ENCODE measurements around the gene ATP4B. TPM values are rescaled to one million over a fixed set of nuclear protein-coding genes. Genes with fewer than 3 reads are reported as not detected.
A peak's percentile ranks its signal among the peaks of the same experiment; 100 is the strongest.

ATP4B gene
- total RNA-seq, 1 donor: not detected

DNA sequence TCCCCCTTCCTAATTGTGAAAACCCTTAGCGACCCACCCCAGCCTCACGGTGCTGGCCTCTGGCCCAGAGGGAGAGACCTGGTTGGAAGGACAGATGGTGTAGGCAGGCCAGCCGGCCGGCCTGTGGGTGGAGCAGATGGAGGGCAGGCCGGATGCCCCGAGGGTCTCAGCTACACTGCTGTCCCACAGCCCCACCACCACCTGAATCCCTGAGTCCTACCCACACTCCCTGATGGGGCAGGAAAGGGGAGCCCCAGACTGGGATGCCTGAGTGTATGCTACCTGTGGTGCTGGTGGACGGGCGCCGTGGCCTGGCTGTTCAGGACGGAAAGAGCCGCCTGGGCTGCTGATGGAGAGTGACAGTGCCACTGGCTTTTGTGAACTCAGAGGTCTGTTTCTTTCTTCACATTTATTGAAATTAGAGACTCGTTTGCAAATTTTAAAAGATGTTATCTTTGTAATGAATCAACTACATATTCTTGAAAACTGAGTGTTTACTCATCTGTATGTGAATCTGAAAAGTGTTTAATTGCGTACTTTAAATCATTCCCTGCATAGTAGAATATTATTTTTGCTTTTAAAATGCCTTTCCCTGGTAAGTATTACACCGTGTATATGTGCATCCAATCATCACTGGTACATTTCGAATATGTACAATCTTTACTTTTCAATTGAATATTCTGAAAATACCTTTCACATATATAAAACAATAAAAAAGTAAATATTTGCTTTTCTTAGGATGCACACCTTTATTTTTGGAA lies 37.8 kb downstream of the ATP4B start:
- Histone ChIP-seq H3K4me1 (ENCODE audit: insufficient read depth, low read length) (peaks cover 10% of the 10 kb centered on the region), H3K36me3 (ENCODE audit: insufficient read depth, low read length) (peaks cover 28% of the 10 kb centered on the region), H3K9me3 (ENCODE audit: low read depth, low read length) (no peaks in the 10 kb centered on the region), H3K27ac (ENCODE audit: low read depth, low read length) (no peak overlapping the region), H4K20me1 (ENCODE audit: insufficient read depth, low read length) (peaks cover 64% of the 10 kb centered on the region), H3K4me3 (ENCODE audit: insufficient read depth, low read length) (no peak overlapping the region), H3K4me2 (ENCODE audit: insufficient read depth, low read length) (no peak overlapping the region), H3K79me2 (ENCODE audit: insufficient read depth, low read length) (peaks cover 51% of the 10 kb centered on the region), H3K27me3 (ENCODE audit: insufficient read depth, low read length) (no peaks in the 10 kb centered on the region), H2AFZ (ENCODE audit: low read length) (no peak overlapping the region)
- DNase-seq (ENCODE audit: insufficient read length, low spot score, missing footprints): no peak
- TF ChIP-seq, protein P1, sequence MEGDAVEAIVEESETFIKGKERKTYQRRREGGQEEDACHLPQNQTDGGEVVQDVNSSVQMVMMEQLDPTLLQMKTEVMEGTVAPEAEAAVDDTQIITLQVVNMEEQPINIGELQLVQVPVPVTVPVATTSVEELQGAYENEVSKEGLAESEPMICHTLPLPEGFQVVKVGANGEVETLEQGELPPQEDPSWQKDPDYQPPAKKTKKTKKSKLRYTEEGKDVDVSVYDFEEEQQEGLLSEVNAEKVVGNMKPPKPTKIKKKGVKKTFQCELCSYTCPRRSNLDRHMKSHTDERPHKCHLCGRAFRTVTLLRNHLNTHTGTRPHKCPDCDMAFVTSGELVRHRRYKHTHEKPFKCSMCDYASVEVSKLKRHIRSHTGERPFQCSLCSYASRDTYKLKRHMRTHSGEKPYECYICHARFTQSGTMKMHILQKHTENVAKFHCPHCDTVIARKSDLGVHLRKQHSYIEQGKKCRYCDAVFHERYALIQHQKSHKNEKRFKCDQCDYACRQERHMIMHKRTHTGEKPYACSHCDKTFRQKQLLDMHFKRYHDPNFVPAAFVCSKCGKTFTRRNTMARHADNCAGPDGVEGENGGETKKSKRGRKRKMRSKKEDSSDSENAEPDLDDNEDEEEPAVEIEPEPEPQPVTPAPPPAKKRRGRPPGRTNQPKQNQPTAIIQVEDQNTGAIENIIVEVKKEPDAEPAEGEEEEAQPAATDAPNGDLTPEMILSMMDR (IDR thresholded peaks at IDR 0.05; ENCODE audit: extremely low read depth, low read depth, low read length): no peak

DNA sequence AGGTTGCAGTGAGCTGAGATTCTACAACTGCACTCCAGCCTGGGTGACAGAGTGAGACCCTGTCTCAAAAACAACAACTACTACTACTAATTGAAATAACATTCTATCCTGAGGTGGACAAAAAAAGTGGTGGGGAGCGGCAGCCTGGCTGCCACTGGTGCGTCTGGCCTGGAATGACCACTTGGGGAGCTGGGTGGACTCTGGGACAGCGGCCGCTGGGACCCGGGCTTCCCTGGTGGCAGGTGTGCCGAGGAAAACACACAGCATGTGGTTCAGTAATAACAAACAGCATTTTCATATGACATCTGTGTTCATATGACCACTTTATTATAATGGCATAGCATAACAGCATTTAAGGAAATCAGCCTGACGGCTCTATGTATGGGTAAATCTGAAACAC lies 39.5 kb downstream of the ATP4B start:
- Histone ChIP-seq H3K4me2 (ENCODE audit: insufficient read depth, low read length) (no peak overlapping the region), H2AFZ (ENCODE audit: low read length) (no peak overlapping the region), H3K27me3 (ENCODE audit: insufficient read depth, low read length) (no peaks in the 10 kb centered on the region), H3K27ac (ENCODE audit: low read depth, low read length) (no peak overlapping the region), H4K20me1 (ENCODE audit: insufficient read depth, low read length) (peaks cover 65% of the 10 kb centered on the region), H3K79me2 (ENCODE audit: insufficient read depth, low read length) (peaks cover 67% of the 10 kb centered on the region), H3K4me3 (ENCODE audit: insufficient read depth, low read length) (no peak overlapping the region), H3K9me3 (ENCODE audit: low read depth, low read length) (no peaks in the 10 kb centered on the region), H3K36me3 (ENCODE audit: insufficient read depth, low read length) (peaks cover 25% of the 10 kb centered on the region), H3K4me1 (ENCODE audit: insufficient read depth, low read length) (peaks cover 10% of the 10 kb centered on the region)
- DNase-seq (ENCODE audit: insufficient read length, low spot score, missing footprints): no peak
- TF ChIP-seq, protein P1 (IDR thresholded peaks at IDR 0.05; ENCODE audit: extremely low read depth, low read depth, low read length): no peak

DNA sequence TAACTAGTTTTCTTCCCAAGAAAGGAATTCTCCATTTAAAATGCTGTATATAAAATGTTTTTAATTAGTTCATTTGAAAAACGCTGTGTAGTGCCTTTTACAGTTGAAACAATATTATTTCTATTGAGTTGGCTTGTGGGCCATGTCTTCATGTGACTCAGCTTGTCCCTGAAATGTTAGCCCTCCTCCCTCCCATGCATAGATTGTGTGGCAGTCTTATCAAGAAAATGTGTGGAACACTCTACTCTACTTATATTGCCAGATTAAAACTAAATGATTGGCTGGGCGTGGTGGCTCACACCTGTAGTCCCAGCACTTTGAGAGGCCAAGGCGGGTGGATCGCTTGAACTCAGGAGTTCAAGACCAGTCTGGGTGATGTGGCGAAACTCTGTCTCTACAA lies 40.0 kb downstream of the ATP4B start:
- DNase-seq (ENCODE audit: insufficient read length, low spot score, missing footprints): peak; percentile 73
- H3K4me3 ChIP-seq (ENCODE audit: insufficient read depth, low read length): no peak overlapping the region
- TF ChIP-seq, protein P1 (IDR thresholded peaks at IDR 0.05; ENCODE audit: extremely low read depth, low read depth, low read length): no peak
- H2AFZ ChIP-seq (ENCODE audit: low read length): no peak overlapping the region
- peaks cover 72% of the 10 kb centered on the region for H3K79me2 ChIP-seq (ENCODE audit: insufficient read depth, low read length)
- peaks cover 10% of the 10 kb centered on the region for H3K4me1 ChIP-seq (ENCODE audit: insufficient read depth, low read length)
- H3K27ac ChIP-seq (ENCODE audit: low read depth, low read length): no peak overlapping the region
- H3K27me3 ChIP-seq (ENCODE audit: insufficient read depth, low read length): no peaks in the 10 kb centered on the region
- H3K36me3 ChIP-seq (ENCODE audit: insufficient read depth, low read length): peaks cover 29% of the 10 kb centered on the region
- no peak overlapping the region for H3K4me2 ChIP-seq (ENCODE audit: insufficient read depth, low read length)
- H4K20me1 ChIP-seq (ENCODE audit: insufficient read depth, low read length): peaks cover 68% of the 10 kb centered on the region
- no peaks in the 10 kb centered on the region for H3K9me3 ChIP-seq (ENCODE audit: low read depth, low read length)

DNA sequence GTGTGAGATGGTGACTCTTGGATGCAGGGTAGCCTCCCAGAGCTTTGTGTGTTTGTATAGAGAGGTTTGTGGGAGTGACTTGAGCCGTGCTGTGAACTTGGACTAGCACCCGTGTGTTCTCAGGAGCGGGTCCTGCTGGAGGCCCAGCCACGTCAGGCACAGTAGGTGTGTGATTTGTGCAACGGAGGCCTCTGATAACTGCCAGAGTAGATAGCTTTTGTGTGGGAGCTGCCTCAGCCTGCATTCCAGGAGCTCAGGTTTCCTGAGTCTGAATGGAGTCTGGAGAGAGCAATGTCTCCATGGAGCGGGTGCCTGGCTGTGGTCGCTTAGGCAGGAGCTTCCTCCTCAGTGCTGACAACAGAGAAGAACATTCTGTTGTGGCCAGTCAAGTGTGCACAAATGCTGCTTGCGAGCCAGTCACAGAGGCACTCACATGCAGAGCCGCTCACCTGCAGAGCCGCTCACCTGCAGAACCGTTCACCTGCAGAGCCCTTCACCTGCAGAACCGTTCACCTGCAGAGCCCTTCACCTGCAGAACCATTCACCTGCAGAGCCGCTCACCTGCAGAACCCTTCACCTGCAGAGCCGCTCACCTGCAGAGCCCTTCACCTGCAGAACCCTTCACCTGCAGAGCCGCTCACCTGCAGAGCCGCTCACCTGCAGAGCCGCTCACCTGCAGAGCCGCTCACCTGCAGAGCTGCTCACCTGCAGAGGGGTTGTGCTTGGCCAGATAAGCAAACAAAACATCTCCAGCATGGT lies 40.8 kb downstream of the ATP4B start:
- H3K27me3 ChIP-seq (ENCODE audit: insufficient read depth, low read length): no peaks in the 10 kb centered on the region
- peak; percentile 76 for DNase-seq (ENCODE audit: insufficient read length, low spot score, missing footprints)
- no peak overlapping the region for H3K4me2 ChIP-seq (ENCODE audit: insufficient read depth, low read length)
- no peaks in the 10 kb centered on the region for H3K9me3 ChIP-seq (ENCODE audit: low read depth, low read length)
- no peak overlapping the region for H2AFZ ChIP-seq (ENCODE audit: low read length)
- no peak overlapping the region for H3K4me3 ChIP-seq (ENCODE audit: insufficient read depth, low read length)
- H3K79me2 ChIP-seq (ENCODE audit: insufficient read depth, low read length): peaks cover 80% of the 10 kb centered on the region
- TF ChIP-seq, protein P1 (IDR thresholded peaks at IDR 0.05; ENCODE audit: extremely low read depth, low read depth, low read length): no peak
- H3K4me1 ChIP-seq (ENCODE audit: insufficient read depth, low read length): peaks cover 10% of the 10 kb centered on the region
- H3K36me3 ChIP-seq (ENCODE audit: insufficient read depth, low read length): peaks cover 32% of the 10 kb centered on the region
- H4K20me1 ChIP-seq (ENCODE audit: insufficient read depth, low read length): peaks cover 63% of the 10 kb centered on the region
- H3K27ac ChIP-seq (ENCODE audit: low read depth, low read length): no peak overlapping the region
